ENCODE measurements around the gene TBKBP1. TPM values are rescaled to one million over a fixed set of nuclear protein-coding genes. Genes with fewer than 3 reads are reported as not detected.

The TBKBP1 gene
- total and polyA plus RNA-seq, 2 donors (not counting 3 experiments of a cell fraction or from before 2014, with no cell fraction given) = 7.0 to 11.7 TPM

DNA sequence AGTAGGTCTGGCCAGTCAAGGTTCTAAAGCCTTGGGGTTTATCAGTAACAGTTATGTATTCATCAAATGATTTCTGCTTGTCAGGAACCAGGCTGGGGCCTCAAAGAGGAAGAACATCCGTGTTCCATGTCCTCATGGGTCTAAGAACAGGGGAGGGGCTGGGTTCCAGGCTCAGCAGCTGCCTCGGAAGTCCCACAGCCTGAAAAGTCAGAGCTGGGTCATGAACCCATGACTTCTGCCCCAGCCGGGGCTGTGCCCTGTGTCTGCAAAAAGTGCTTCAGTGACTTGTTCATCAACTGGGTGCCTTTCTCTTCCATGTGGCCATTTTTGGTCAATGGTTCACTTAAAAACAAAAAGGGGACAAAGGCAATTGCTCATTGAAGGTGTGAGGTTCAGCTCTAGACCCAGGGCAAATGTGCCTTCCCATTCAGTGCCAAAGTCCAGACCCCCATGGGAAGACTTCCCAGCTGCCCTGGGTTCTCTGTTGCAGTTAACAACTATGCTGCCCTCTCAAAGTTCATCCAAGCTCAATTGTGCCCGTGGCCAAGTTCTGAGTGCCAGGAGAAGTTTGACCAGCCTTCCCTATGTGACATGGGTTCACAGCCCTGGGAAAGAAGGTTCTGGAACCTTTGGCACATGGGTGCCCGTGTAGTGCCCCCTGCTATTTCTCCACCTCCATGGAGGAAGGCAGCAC, 18.5 kb downstream of the TBKBP1 start:
- Histone ChIP-seq H4K20me1 (replicated peaks; ENCODE audit: control insufficient read depth, extremely low read depth, insufficient read depth, low read length) (no peaks in the 10 kb centered on the region), H3K27me3 (ENCODE audit: control insufficient read depth in 2 of 2, insufficient read depth in 2 of 2, low read length in 2 of 2) (no peaks in the 10 kb centered on the region), H3K4me2 (ENCODE audit: insufficient read depth, low read length) (no peak overlapping the region), H3K79me2 (ENCODE audit: control insufficient read depth, insufficient read depth, low read length) (no peaks in the 10 kb centered on the region), H3K27ac (ENCODE audit: insufficient read depth, low read depth, low read length) (no peak overlapping the region), H3K9ac (replicated peaks; ENCODE audit: extremely low read depth, insufficient read depth, low read length) (no peak overlapping the region), H3K4me3 (replicated peaks in 1 of 3; ENCODE audit: insufficient read depth in 1 of 3, low read depth in 1 of 3, low read length in 3 of 3) (no peak overlapping the region), H3K9me3 (replicated peaks; ENCODE audit: control insufficient read depth, insufficient read depth, low read length) (no peaks in the 10 kb centered on the region), H3K9me1 (replicated peaks; ENCODE audit: control insufficient read depth, extremely low read depth, insufficient read depth, low read length) (no peaks in the 10 kb centered on the region), H3K36me3 (ENCODE audit: control insufficient read depth in 2 of 2, extremely low read depth in 1 of 2, insufficient read depth in 2 of 2, low read length in 2 of 2) (peaks cover 0 to 15% of the 10 kb centered on the region in 2 experiments), H3K4me1 (ENCODE audit: control insufficient read depth, extremely low read depth, insufficient read depth, low read length) (no peaks in the 10 kb centered on the region), H2AFZ (ENCODE audit: low read depth, low read length) (no peak overlapping the region)
- no TSS peak for BruUV-seq (replicated peaks)
- ChIA-PET POLR2A (no interaction called here), CTCF (interaction anchor here (1.6 kb wide), 1 partner anchor 8 kb away, joined by 4 read pairs; no protein-coding TSS in a partner anchor)
- DNase-seq (ENCODE audit: low read depth, low spot score) (no peak), FAIRE-seq (no peak)
- intact Hi-C loops (cut with micrococcal nuclease) = no loop called here
- dilution Hi-C loops (cut with MboI; ENCODE audit: extremely low pct_ligation_motif_present, low sequenced_read_pairs) = no loop called here
- no peak for TF ChIP-seq GATA2 (IDR thresholded peaks at IDR 0.05; ENCODE audit: insufficient read depth, insufficient read length, low read depth, low read length)
- no peak for TF ChIP-seq CTCF (IDR thresholded peaks at IDR 0.05; ENCODE audit: extremely low read depth in 1 of 2, insufficient read depth in 1 of 2, low read depth in 1 of 2, low read length in 2 of 2)
- no peak for TF ChIP-seq POLR2AphosphoS5 (IDR thresholded peaks at IDR 0.05; ENCODE audit: insufficient read depth, low read depth, low read length)
- TF ChIP-seq JUN (IDR thresholded peaks at IDR 0.05; ENCODE audit: borderline replicate concordance, insufficient read depth, insufficient read length, low read depth) = no peak
- TF ChIP-seq FOS (IDR thresholded peaks at IDR 0.05; ENCODE audit: borderline replicate concordance, insufficient read depth, low read length) = no peak
- TF ChIP-seq MYC (IDR thresholded peaks at IDR 0.05; ENCODE audit: low read depth, low read length) = no peak
- no peak for TF ChIP-seq MAX (IDR thresholded peaks at IDR 0.05; ENCODE audit: insufficient read depth, insufficient read length)
- no peak for TF ChIP-seq EZH2 (IDR thresholded peaks at IDR 0.05; ENCODE audit: borderline replicate concordance, low read depth, low read length, severe bottlenecking)
- no peak for TF ChIP-seq POLR2A (IDR thresholded peaks at IDR 0.05; ENCODE audit: low read depth, low read length)
